ENCODE data around the gene RAG1. TPM values are rescaled to one million over a fixed set of nuclear protein-coding genes. Genes with fewer than 3 reads are reported as not detected.

Gene RAG1
- total and polyA plus RNA-seq, 9 of the 15 experiments (the other 6 are each of a cell fraction or from before 2014, with no cell fraction given): 0.49 to 2.5 (median 1.7) TPM

DNA sequence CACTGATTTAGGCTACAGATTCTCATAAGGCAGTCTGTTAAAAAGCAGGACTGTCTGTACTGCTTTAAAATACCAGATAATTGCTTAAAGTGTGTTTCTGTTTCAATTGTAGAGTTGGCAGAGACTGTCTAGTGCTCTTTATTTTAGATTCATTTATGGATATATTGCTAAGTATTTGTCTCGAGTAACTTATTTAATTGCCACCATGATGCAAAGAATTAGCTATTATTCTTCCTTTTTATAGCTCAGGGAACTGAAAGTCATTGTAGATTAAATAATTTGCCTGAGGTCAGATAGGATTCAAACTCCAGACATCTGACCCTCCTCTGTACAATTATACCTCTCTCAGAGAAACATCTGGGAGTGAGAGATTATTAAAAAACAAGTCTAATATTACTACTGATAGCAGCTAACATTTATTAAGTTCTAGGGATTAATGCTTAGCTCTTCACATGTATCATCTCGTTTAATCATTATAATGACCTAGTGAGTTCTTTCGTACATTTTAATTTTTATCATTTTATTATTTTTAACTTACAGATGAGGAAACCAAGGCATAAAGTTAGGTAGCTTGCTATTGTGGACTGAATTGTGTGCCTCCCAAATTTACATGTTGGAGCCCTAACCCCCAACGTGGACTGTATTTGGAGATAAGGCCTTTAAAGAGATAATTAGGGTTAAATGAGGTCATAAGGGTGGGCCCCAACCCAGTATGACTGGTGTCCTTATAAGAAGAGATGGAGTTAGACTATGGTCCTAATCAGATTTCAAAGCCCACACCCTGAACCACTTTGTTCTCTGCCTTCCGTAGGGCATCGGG, 49.9 kb downstream of the RAG1 start (continued):
- TF ChIP-seq SP2 (IDR thresholded peaks at IDR 0.05; ENCODE audit: extremely low read depth, low read depth, low read length, poor library complexity, severe bottlenecking) (no peak), BMI1 (IDR thresholded peaks at IDR 0.05; ENCODE audit: low read length) (no peak), YY1 (IDR thresholded peaks at IDR 0.05; ENCODE audit: borderline replicate concordance in 1 of 3, control insufficient read depth in 1 of 3, extremely low read depth in 1 of 3, insufficient read depth in 3 of 3, insufficient read length in 1 of 3, insufficient replicate concordance in 2 of 3, low read depth in 1 of 3, low read length in 2 of 3) (no peak), NELFE (IDR thresholded peaks at IDR 0.05; ENCODE audit: insufficient read depth, insufficient read length) (no peak), TAL1 (IDR thresholded peaks at IDR 0.05) (peak; percentile 34), HDAC6 (IDR thresholded peaks at IDR 0.05; ENCODE audit: low read depth, low read length) (no peak), SETDB1 (IDR thresholded peaks at IDR 0.05; ENCODE audit: low read length) (no peak), TEAD4 (IDR thresholded peaks at IDR 0.05; ENCODE audit: low read length) (peak; percentile 11; the same call in 1 of the 2 replicates), TEAD4 (CRISPR knock-in tag; IDR thresholded peaks at IDR 0.05; ENCODE audit: borderline replicate concordance) (no peak), ZNF77 (CRISPR knock-in tag; IDR thresholded peaks at IDR 0.05) (no peak), RBM15 (IDR thresholded peaks at IDR 0.05; ENCODE audit: insufficient read depth, low read length) (no peak), CBX8 (IDR thresholded peaks at IDR 0.05; ENCODE audit: borderline replicate concordance, extremely low read depth, low read depth, low read length, poor library complexity, severe bottlenecking) (no peak), HSF4 (CRISPR knock-in tag; IDR thresholded peaks at IDR 0.05; ENCODE audit: borderline replicate concordance) (no peak)
- TF ChIP-seq, protein P1, sequence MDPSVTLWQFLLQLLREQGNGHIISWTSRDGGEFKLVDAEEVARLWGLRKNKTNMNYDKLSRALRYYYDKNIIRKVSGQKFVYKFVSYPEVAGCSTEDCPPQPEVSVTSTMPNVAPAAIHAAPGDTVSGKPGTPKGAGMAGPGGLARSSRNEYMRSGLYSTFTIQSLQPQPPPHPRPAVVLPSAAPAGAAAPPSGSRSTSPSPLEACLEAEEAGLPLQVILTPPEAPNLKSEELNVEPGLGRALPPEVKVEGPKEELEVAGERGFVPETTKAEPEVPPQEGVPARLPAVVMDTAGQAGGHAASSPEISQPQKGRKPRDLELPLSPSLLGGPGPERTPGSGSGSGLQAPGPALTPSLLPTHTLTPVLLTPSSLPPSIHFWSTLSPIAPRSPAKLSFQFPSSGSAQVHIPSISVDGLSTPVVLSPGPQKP (CRISPR knock-in tag; IDR thresholded peaks at IDR 0.05): no peak
- TF ChIP-seq, protein P2, sequence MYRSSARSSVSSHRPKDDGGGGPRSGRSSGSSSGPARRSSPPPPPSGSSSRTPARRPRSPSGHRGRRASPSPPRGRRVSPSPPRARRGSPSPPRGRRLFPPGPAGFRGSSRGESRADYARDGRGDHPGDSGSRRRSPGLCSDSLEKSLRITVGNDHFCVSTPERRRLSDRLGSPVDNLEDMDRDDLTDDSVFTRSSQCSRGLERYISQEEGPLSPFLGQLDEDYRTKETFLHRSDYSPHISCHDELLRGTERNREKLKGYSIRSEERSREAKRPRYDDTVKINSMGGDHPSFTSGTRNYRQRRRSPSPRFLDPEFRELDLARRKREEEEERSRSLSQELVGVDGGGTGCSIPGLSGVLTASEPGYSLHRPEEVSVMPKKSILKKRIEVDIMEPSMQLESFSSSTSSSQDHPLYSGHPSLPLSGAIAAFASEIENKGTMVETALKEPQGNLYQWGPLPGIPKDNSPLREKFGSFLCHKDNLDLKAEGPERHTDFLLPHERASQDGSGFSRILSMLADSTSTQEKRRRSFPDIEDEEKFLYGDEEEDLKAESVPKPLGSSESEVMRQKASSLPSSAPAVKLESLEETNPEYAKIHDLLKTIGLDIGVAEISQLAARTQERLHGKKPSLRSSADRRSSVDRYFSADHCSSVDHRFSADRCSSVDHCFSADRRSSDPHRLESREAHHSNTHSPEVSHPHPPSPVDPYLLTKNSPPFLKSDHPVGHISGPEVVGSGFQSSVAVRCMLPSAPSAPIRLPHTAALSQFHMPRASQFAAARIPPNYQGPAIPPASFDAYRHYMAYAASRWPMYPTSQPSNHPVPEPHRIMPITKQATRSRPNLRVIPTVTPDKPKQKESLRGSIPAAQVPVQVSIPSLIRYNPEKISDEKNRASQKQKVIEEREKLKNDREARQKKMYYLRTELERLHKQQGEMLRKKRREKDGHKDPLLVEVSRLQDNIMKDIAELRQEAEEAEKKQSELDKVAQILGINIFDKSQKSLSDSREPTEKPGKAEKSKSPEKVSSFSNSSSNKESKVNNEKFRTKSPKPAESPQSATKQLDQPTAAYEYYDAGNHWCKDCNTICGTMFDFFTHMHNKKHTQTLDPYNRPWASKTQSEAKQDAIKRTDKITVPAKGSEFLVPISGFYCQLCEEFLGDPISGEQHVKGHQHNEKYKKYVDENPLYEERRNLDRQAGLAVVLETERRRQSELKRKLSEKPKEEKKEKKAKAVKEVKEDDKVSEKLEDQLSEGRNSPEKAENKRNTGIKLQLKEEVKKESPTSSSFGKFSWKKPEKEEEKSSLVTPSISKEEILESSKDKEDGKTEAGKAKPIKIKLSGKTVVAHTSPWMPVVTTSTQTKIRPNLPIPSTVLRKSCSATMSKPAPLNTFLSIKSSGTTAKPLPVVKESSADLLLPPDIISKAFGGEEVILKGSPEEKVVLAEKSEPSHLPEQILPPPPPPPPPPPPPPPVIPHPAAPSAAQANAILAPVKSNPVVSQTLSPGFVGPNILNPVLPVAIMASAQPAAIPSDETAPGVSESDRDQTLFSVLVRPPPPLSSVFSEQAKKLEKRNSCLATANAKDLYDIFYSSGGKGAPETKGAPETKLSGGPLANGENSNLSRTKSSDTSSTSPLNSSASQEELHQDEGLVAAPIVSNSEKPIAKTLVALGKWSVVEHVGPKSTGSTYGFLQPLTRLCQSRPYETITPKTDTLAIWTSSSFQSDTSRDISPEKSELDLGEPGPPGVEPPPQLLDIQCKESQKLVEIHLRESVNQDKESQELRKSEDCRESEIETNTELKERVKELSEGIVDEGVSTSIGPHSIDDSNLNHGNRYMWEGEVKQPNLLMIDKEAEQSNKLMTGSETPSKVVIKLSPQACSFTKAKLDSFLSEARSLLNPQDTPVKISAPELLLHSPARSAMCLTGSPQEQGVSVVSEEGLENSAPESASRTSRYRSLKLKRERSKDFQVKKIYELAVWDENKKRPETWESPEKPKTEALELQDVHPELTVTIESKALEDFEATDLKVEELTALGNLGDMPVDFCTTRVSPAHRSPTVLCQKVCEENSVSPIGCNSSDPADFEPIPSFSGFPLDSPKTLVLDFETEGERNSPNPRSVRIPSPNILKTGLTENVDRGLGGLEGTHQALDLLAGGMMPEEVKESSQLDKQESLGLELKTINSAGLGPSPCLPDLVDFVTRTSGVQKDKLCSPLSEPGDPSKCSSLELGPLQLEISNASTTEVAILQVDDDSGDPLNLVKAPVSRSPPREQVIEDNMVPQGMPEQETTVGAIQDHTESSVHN (IDR thresholded peaks at IDR 0.05; ENCODE audit: borderline replicate concordance in 1 of 2, low read depth in 1 of 2): no peak

Data from K562 (cell line).